ENCODE measurements around the gene NPBWR2.
A peak's percentile ranks its signal among the peaks of the same experiment; 100 is the strongest.
"Not testable (repeated sequence)": the region's sequence is repeated elsewhere in the genome, so short reads cannot be mapped to it uniquely, and the experiment has no call there.

Gene NPBWR2

DNA sequence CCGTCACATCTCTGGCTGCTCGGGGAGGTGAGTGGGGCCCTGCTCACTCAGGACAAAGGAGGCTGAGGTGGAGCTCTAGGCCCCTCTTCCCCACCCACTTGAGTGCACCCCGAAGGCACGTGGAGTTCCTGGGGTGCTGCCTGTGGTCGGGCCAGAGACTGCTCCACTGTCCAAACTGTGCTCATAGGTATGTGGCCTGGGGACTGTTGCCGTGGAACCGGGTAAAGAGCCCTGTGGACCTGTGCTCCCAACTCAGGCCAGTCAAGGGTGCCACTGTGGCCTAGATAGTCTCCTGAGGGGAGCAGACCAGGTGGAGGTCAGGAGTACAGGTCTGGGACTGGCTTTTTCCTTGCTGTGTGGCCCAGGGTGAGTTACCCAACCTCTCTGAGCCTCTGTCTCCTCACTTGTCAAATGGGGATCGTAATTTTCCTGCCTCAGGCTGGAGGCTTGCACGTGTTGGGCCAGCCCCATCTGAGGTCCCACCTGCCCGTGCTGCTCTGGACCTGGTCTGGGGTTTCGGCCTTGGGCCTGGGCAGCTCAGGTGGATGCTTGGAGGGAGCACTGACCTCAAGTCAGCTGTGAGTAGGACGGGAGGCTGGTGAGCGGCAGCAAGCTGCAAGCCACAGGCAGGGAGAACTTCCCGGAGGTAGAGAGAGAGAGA is 12.4 kb upstream of the NPBWR2 start:
- DNase-seq (ENCODE audit: low read depth in 1 of 2, low spot score in 1 of 2): no peak
- Histone ChIP-seq H3K27me3 (ENCODE audit: insufficient read depth, poor library complexity, severe bottlenecking) (peaks cover 4% of the 10 kb centered on the region), H3K4me3 (replicated peaks; ENCODE audit: insufficient read depth, low read length) (peak overlapping the region; percentile 27), H3K27ac (replicated peaks) (no peak overlapping the region)
- no peak for TF ChIP-seq REST (IDR thresholded peaks at IDR 0.05; ENCODE audit: insufficient replicate concordance, low read depth)
- TF ChIP-seq SPI1 (IDR thresholded peaks at IDR 0.05; ENCODE audit: borderline replicate concordance, low read depth): no peak
- TF ChIP-seq POLR2AphosphoS5 (IDR thresholded peaks at IDR 0.05; ENCODE audit: low read depth): no peak
- no peak for TF ChIP-seq CTCF (IDR thresholded peaks at IDR 0.05; ENCODE audit: insufficient read depth, low read length)
- TF ChIP-seq GABPA (IDR thresholded peaks at IDR 0.05; ENCODE audit: low read depth): no peak

GRCh38 chr20:64119301-64119680 is 11.9 kb upstream of the NPBWR2 start:
- Histone ChIP-seq H3K4me3 (replicated peaks; ENCODE audit: insufficient read depth, low read length) (no peak overlapping the region), H3K27ac (replicated peaks) (no peak overlapping the region), H3K27me3 (ENCODE audit: insufficient read depth, poor library complexity, severe bottlenecking) (peaks cover 4% of the 10 kb centered on the region)
- no peak for DNase-seq (ENCODE audit: low read depth in 1 of 2, low spot score in 1 of 2)
- TF ChIP-seq CTCF (IDR thresholded peaks at IDR 0.05; ENCODE audit: insufficient read depth, low read length) (no peak), REST (IDR thresholded peaks at IDR 0.05; ENCODE audit: insufficient replicate concordance, low read depth) (no peak), POLR2AphosphoS5 (IDR thresholded peaks at IDR 0.05; ENCODE audit: low read depth) (no peak), GABPA (IDR thresholded peaks at IDR 0.05; ENCODE audit: low read depth) (no peak), SPI1 (IDR thresholded peaks at IDR 0.05; ENCODE audit: borderline replicate concordance, low read depth) (no peak)

GRCh38 chr20:64117432-64117777 is 10.0 kb upstream of the NPBWR2 start:
- not testable (repeated sequence) for H3K27me3 ChIP-seq (ENCODE audit: insufficient read depth, poor library complexity, severe bottlenecking); H3K4me3 ChIP-seq (replicated peaks; ENCODE audit: insufficient read depth, low read length); DNase-seq (ENCODE audit: low read depth in 1 of 2, low spot score in 1 of 2); H3K27ac ChIP-seq (replicated peaks)

DNA sequence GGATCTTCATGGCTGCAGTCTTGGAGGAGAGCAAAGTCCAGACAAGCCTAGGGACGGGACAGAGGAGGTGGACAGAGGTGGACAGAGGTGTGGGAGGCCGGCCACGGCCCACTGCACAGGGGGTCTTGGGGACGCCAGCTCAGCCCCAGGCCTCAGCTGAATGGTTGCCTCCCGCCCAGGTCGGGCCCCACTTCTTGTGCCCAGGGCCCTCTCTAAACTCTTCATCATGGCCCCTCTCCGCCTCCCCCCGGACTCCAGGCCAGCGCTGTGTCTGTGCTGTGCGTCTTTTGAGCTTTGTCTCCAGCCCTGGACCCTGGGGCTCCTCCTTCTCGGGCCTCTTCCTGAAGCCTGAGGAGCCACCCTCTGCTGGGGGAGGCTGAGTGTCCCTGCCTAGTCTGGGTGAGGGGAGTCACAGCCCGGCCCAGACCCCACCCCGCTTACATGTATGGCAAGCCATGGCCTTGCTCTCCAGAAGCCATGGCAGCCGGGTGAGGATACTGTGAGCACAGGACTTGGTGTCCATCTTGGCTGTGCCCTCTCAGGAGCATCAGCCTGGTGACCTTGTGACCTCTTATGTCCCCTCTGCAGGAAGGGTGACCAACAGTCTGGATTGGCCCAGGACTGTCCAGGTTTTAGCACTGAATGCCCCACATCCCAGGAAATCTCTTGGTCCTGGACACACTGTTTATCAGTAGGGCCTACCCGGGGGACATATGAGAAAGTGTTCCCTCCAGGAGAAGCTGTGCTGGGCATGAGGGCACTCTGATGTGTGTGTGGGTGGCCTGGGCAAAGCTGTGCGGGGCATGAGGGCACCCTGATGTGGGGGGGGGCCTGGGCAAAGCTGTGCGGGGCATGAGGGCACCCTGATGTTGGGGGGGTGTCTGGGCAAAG is 9.4 kb upstream of the NPBWR2 start:
- Histone ChIP-seq H3K27me3 (ENCODE audit: insufficient read depth, poor library complexity, severe bottlenecking) (no peaks in the 10 kb centered on the region), H3K4me3 (replicated peaks; ENCODE audit: insufficient read depth, low read length) (no peak overlapping the region), H3K27ac (replicated peaks) (no peak overlapping the region)
- no peak for DNase-seq (ENCODE audit: low read depth in 1 of 2, low spot score in 1 of 2)
- TF ChIP-seq POLR2AphosphoS5 (IDR thresholded peaks at IDR 0.05; ENCODE audit: low read depth) (no peak), GABPA (IDR thresholded peaks at IDR 0.05; ENCODE audit: low read depth) (no peak), REST (IDR thresholded peaks at IDR 0.05; ENCODE audit: insufficient replicate concordance, low read depth) (no peak)

All from HL-60 (cell line).